IPS-18c (cell line): ENCODE measurements around the gene C7orf57.

ENCODE experiments used
- H3K4me3 ChIP-seq: 2 replicates; pipeline ENCODE4 v1.7.0; 2013; ENCODE audit warnings: low read depth, mild to moderate bottlenecking, low read length, moderate library complexity; ENCODE audit not compliant: insufficient read depth
- H3K9me3 ChIP-seq: one replicate; pipeline ENCODE4 v1.6.1; 2013; ENCODE audit warnings: mild to moderate bottlenecking, low read length, moderate library complexity; ENCODE audit not compliant: control insufficient read depth, insufficient read depth

Gene C7orf57

GRCh38 chr7:48017674-48018073, 17.7 kb upstream of the C7orf57 start:
- peaks cover 2% of the 10 kb centered on the region for H3K9me3 ChIP-seq

GRCh38 chr7:48025624-48026023, 9.7 kb upstream of the C7orf57 start:
- Histone ChIP-seq H3K9me3 (peaks cover 2% of the 10 kb centered on the region), H3K4me3 (no peak overlapping the region)

More at GRCh38 chr7:48017674-48018073, 17.7 kb upstream of the C7orf57 start:
- no peak overlapping the region for H3K4me3 ChIP-seq

GRCh38 chr7:48028938-48029337, 6.4 kb upstream of the C7orf57 start, which contains the start of gene SUN3:
SUN3 (minus strand) TSS chr7:48029107; CDS start chr7:48028938, 169 bp downstream.
- Histone ChIP-seq H3K9me3 (no peaks in the 10 kb centered on the region), H3K4me3 (no peak within 1 kb of the TSS)

GRCh38 chr7:48031111-48031510, 4.2 kb upstream of the C7orf57 start:
- no peak overlapping the region for H3K4me3 ChIP-seq
- no peaks in the 10 kb centered on the region for H3K9me3 ChIP-seq

- Histone ChIP-seq H3K4me3 (no peak overlapping the region), H3K9me3 (no peaks in the 10 kb centered on the region)
Measured at GRCh38 chr7:48033922-48034321, 1.4 kb upstream of the C7orf57 start.

- peak overlapping the region; percentile 74 for H3K4me3 ChIP-seq
- H3K9me3 ChIP-seq, result no peaks in the 10 kb centered on the region
Measured at GRCh38 chr7:48035967-48036478, 680 bp downstream of the C7orf57 start.

- no peaks in the 10 kb centered on the region for H3K9me3 ChIP-seq
- peak overlapping the region; percentile 26; the same call in 1 of the 2 replicates for H3K4me3 ChIP-seq
Measured at GRCh38 chr7:48038815-48039506, 3.6 kb downstream of the C7orf57 start.

GRCh38 chr7:48040944-48041652, 5.8 kb downstream of the C7orf57 start:
- no peak overlapping the region for H3K4me3 ChIP-seq
- H3K9me3 ChIP-seq, result no peaks in the 10 kb centered on the region

- Histone ChIP-seq H3K4me3 (no peak overlapping the region), H3K9me3 (no peaks in the 10 kb centered on the region)
Measured at GRCh38 chr7:48041653-48041970, 6.3 kb downstream of the C7orf57 start.

- H3K4me3 ChIP-seq, result no peak overlapping the region
- no peaks in the 10 kb centered on the region for H3K9me3 ChIP-seq
Measured at GRCh38 chr7:48042216-48042615, 6.9 kb downstream of the C7orf57 start.

GRCh38 chr7:48042636-48043035, 7.3 kb downstream of the C7orf57 start:
- H3K9me3 ChIP-seq, result no peaks in the 10 kb centered on the region
- H3K4me3 ChIP-seq, result no peak overlapping the region

GRCh38 chr7:48045195-48045765, 9.9 kb downstream of the C7orf57 start:
- Histone ChIP-seq H3K4me3 (no peak overlapping the region), H3K9me3 (no peaks in the 10 kb centered on the region)

- H3K9me3 ChIP-seq, result no peaks in the 10 kb centered on the region
- H3K4me3 ChIP-seq, result no peak overlapping the region
Measured at GRCh38 chr7:48046458-48046857, 11.1 kb downstream of the C7orf57 start.

- H3K4me3 ChIP-seq, result no peak overlapping the region
- no peaks in the 10 kb centered on the region for H3K9me3 ChIP-seq
Measured at GRCh38 chr7:48048113-48048512, 12.8 kb downstream of the C7orf57 start.

- Histone ChIP-seq H3K9me3 (no peaks in the 10 kb centered on the region), H3K4me3 (no peak overlapping the region)
Measured at GRCh38 chr7:48049850-48050249, 14.5 kb downstream of the C7orf57 start.

GRCh38 chr7:48052748-48053147, 17.4 kb downstream of the C7orf57 start:
- Histone ChIP-seq H3K9me3 (no peaks in the 10 kb centered on the region), H3K4me3 (no peak overlapping the region)

- no peaks in the 10 kb centered on the region for H3K9me3 ChIP-seq
- H3K4me3 ChIP-seq, result no peak overlapping the region
Measured at GRCh38 chr7:48053736-48054135, 18.4 kb downstream of the C7orf57 start.

- Histone ChIP-seq H3K4me3 (no peak overlapping the region), H3K9me3 (no peaks in the 10 kb centered on the region)
Measured at GRCh38 chr7:48058990-48059389, 23.6 kb downstream of the C7orf57 start.
